ENCODE results near the gene DPM1. TPM values are rescaled to one million over a fixed set of nuclear protein-coding genes. Genes with fewer than 3 reads are reported as not detected.

Gene DPM1
- total RNA-seq, 1 experiment from 2014 or later = 65.5 TPM

- POLR2A ChIA-PET = no interaction called here
Observed at GRCh38 chr20:50975701-50976330, 17.5 kb upstream of the DPM1 start.

GRCh38 chr20:50969912-50970311 is 11.6 kb upstream of the DPM1 start:
- Histone ChIP-seq H2AFZ (ENCODE audit: low read depth, low read length, poor library complexity, severe bottlenecking) (no peak overlapping the region), H3K4me1 (ENCODE audit: control insufficient read depth in 1 of 2, insufficient read depth in 2 of 2, low read length in 2 of 2) (no peaks in the 10 kb centered on the region), H3K9me2 (ENCODE audit: insufficient read depth) (no peaks in the 10 kb centered on the region), H3K4me2 (ENCODE audit: low read length) (no peak overlapping the region), H3K27ac (ENCODE audit: low read depth, low read length) (no peak overlapping the region), H3K36me3 (ENCODE audit: control insufficient read depth in 1 of 2, insufficient read depth in 2 of 2, low read length in 2 of 2) (no peaks in the 10 kb centered on the region), H3K79me2 (ENCODE audit: insufficient read depth, low read length) (no peaks in the 10 kb centered on the region), H3K9me3 (ENCODE audit: control insufficient read depth in 1 of 2, insufficient read depth in 1 of 2, low read depth in 1 of 2, low read length in 2 of 2) (no peaks in the 10 kb centered on the region), H4K20me1 (ENCODE audit: insufficient read depth) (no peaks in the 10 kb centered on the region), H3K9ac (ENCODE audit: low read length) (no peak overlapping the region), H3K27me3 (ENCODE audit: insufficient read depth, low read length) (no peaks in the 10 kb centered on the region), H3K4me3 (replicated peaks in 1 of 2; ENCODE audit: low read depth in 1 of 2, low read length in 2 of 2) (no peak overlapping the region)
- BruUV-seq (replicated peaks) = no TSS peak
- ChIA-PET CTCF (no interaction called here), POLR2A (no interaction called here), RAD21 (ENCODE audit: low non-redundant PET in 1 of 2, low total read pairs in 2 of 2, uncharacterized antibody in 2 of 2, unreplicated experiment in 2 of 2) (no interaction called here)
- TF ChIP-seq POLR2A (IDR thresholded peaks at IDR 0.05; ENCODE audit: borderline replicate concordance, extremely low read depth, insufficient read depth, insufficient read length) (no peak), ATF3 (IDR thresholded peaks at IDR 0.05) (no peak), CEBPB (IDR thresholded peaks at IDR 0.05; ENCODE audit: low read depth) (no peak)
- no peak for DNase-seq (ENCODE audit: low read depth, low spot score)
- ATAC-seq = no peak
- intact Hi-C loops (cut with micrococcal nuclease) = no loop called here

More at GRCh38 chr20:50975701-50976330, 17.5 kb upstream of the DPM1 start:
- Histone ChIP-seq H3K27me3 (ENCODE audit: insufficient read depth, low read length) (no peaks in the 10 kb centered on the region), H3K4me2 (ENCODE audit: low read length) (no peak overlapping the region), H3K4me1 (ENCODE audit: control insufficient read depth in 1 of 2, insufficient read depth in 2 of 2, low read length in 2 of 2) (peaks cover 0 to 8% of the 10 kb centered on the region in 2 experiments; a peak in 1 of 4 replicates), H4K20me1 (ENCODE audit: insufficient read depth) (no peaks in the 10 kb centered on the region), H3K9ac (ENCODE audit: low read length) (no peak overlapping the region), H3K79me2 (ENCODE audit: insufficient read depth, low read length) (no peaks in the 10 kb centered on the region), H3K9me3 (ENCODE audit: control insufficient read depth in 1 of 2, insufficient read depth in 1 of 2, low read depth in 1 of 2, low read length in 2 of 2) (no peaks in the 10 kb centered on the region), H3K9me2 (ENCODE audit: insufficient read depth) (no peaks in the 10 kb centered on the region), H3K4me3 (replicated peaks in 1 of 2; ENCODE audit: low read depth in 1 of 2, low read length in 2 of 2) (no peak overlapping the region), H2AFZ (ENCODE audit: low read depth, low read length, poor library complexity, severe bottlenecking) (no peak overlapping the region), H3K36me3 (ENCODE audit: control insufficient read depth in 1 of 2, insufficient read depth in 2 of 2, low read length in 2 of 2) (no peaks in the 10 kb centered on the region), H3K27ac (ENCODE audit: low read depth, low read length) (no peak overlapping the region)
- intact Hi-C loops (cut with micrococcal nuclease) = no loop called here
- ATAC-seq = no peak
- no TSS peak for BruUV-seq (replicated peaks)
- RAD21 ChIA-PET (ENCODE audit: low non-redundant PET in 1 of 2, low total read pairs in 2 of 2, uncharacterized antibody in 2 of 2, unreplicated experiment in 2 of 2) = no interaction called here
- no peak for DNase-seq (ENCODE audit: low read depth, low spot score)
- CTCF ChIA-PET = interaction anchor here (1.4 kb wide), 1 partner anchor 12 kb away, joined by 4 read pairs; no protein-coding TSS in a partner anchor
- TF ChIP-seq ZFX (IDR thresholded peaks at IDR 0.05) (no peak), SP1 (IDR thresholded peaks at IDR 0.05; ENCODE audit: low read depth) (no peak), POLR2A (IDR thresholded peaks at IDR 0.05; ENCODE audit: borderline replicate concordance, extremely low read depth, insufficient read depth, insufficient read length) (no peak), ZNF274 (IDR thresholded peaks at IDR 0.05; ENCODE audit: low read depth, low read length) (no peak), SRF (IDR thresholded peaks at IDR 0.05; ENCODE audit: low read depth) (no peak), CBX3 (IDR thresholded peaks at IDR 0.05; ENCODE audit: low read depth) (no peak), EGR1 (IDR thresholded peaks at IDR 0.05; ENCODE audit: low read depth) (no peak), POLR2AphosphoS5 (IDR thresholded peaks at IDR 0.05; ENCODE audit: low read depth, low read length) (no peak)
- TF ChIP-seq, protein P1, sequence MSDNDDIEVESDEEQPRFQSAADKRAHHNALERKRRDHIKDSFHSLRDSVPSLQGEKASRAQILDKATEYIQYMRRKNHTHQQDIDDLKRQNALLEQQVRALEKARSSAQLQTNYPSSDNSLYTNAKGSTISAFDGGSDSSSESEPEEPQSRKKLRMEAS (IDR thresholded peaks at IDR 0.05) = no peak

All from HCT116 (cell line).